Adrenal gland (tissue), 5 donors: ENCODE data around the gene PSMD13.

ENCODE experiments used
- POLR2A ChIP-seq, 2 donors: fragments of 450-650 bp; IDR thresholded peaks; one replicate each; pipeline ENCODE4 v1.6.1; 2017; ENCODE audit warnings: antibody characterized with exemption in 2 of 2, mild to moderate bottlenecking in 2 of 2, moderate library complexity in 1 of 2
- TF ChIP-seq, protein P1 (sequence below), 6 experiments: fragments of 450-650 bp in 4 of 6; fragments of 200-600 bp in 2 of 6; sonication (generic) in 1 of 6; IDR thresholded peaks; 1 replicate in 5 of 6; 2 replicates in 1 of 6; pipeline versions ENCODE4 v1.5.1 to v1.8.0; 2016 to 2021; ENCODE audit warnings: antibody characterized with exemption in 6 of 6, mild to moderate bottlenecking in 2 of 6, moderate library complexity in 1 of 6
- donor health status: DM: no; HTN: no; CAD: no.

DNA sequence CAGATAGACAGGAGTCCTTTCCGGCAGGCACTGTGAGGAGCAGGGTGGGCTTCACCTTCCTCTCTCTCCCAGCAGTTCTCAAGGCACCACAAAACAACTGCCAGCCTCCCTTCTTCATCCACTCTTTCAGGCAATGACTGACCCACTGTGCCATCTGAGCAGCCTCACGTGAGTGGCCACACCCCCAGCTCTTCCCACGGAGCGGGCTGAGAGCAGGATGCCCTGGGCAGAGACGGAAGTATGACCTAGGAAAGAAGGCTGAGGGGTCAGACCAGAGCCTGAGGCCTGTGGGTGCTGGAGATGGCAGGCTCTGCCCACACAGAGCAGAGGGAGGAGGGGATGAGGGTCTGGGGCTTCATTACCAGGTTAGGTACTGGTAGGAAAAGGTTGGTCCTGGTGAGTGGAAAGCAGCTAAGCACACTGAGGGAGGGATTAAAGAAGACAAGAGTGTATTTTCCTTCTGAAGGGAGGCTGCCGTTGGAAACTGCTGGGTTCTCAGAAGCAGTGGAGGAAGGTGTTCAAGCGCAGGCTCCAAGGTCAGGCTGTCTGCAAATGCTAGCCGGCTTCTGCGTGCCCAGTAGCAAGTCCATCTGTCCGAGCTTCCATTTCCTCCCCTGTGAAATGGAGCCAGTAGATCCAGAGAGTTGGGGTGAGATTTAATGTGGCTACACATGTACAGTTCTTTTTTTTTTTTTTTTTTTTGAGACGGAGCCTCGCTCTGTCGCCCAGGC, 46.0 kb downstream of the PSMD13 start:
- TF ChIP-seq, protein P1, sequence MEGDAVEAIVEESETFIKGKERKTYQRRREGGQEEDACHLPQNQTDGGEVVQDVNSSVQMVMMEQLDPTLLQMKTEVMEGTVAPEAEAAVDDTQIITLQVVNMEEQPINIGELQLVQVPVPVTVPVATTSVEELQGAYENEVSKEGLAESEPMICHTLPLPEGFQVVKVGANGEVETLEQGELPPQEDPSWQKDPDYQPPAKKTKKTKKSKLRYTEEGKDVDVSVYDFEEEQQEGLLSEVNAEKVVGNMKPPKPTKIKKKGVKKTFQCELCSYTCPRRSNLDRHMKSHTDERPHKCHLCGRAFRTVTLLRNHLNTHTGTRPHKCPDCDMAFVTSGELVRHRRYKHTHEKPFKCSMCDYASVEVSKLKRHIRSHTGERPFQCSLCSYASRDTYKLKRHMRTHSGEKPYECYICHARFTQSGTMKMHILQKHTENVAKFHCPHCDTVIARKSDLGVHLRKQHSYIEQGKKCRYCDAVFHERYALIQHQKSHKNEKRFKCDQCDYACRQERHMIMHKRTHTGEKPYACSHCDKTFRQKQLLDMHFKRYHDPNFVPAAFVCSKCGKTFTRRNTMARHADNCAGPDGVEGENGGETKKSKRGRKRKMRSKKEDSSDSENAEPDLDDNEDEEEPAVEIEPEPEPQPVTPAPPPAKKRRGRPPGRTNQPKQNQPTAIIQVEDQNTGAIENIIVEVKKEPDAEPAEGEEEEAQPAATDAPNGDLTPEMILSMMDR (IDR thresholded peaks at IDR 0.05) = no peak
- no peak for TF ChIP-seq POLR2A (IDR thresholded peaks at IDR 0.05)
